Stimulated activated CD8-positive, alpha-beta memory T cell treated with anti-CD3 and anti-CD28 coated beads, Interleukin-15, amount 100 ng/mL, for 24 hours (primary cell): ENCODE measurements around the gene TP53BP2.

ENCODE experiments used
- DNase-seq: peaks from one replicate; pipeline ENCODE4 v3.0.0-alpha.2; 2020; ENCODE audit warnings: low read depth

TP53BP2 gene

GRCh38 chr1:223794136-223794880, 51.4 kb downstream of the TP53BP2 start:
- no peak for DNase-seq

- no peak for DNase-seq
Measured at GRCh38 chr1:223793716-223794115, 52.0 kb downstream of the TP53BP2 start.

GRCh38 chr1:223792046-223792445, 53.7 kb downstream of the TP53BP2 start:
- DNase-seq = no peak

- DNase-seq = no peak
Measured at GRCh38 chr1:223788746-223789415, 56.9 kb downstream of the TP53BP2 start.

DNA sequence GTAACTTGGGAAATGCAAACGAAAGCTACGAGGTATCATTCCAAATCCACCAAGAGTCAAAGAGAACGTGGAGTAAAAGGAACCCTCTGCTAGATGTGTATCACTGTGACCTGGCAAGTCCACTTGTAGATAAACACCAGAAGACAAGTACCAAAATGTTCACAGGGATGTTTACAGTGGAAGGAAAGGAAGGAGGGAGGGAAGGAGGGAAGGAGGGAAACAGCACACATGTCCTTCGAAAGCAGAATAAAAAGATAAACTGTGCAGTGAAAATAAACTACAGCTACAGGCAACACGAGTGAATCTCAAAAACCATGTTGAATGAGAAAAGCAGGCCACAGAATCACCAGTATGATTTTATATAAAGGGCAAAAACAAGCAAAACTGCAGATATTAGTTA, 59.9 kb downstream of the TP53BP2 start:
- DNase-seq = no peak

DNA sequence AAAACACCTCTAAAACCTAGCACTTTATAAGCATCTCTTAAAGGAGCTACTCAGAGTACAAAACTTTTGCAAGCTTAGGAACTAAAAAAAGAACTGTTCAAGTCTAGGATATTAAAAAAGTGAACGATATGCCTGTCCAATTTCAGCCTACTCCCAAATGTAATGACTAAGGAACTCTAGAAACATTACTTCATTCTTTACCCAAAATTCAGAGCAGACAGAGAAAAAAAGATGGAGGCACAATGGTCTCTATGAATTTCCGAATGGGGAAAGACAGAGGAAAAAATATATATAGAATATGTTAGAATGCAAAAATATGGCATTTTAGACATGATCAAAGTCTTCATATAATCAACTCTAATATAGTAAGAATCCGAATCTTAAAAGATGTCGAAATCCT, 61.2 kb downstream of the TP53BP2 start:
- no peak for DNase-seq

GRCh38 chr1:223783676-223784075, 62.1 kb downstream of the TP53BP2 start:
- DNase-seq = no peak

DNA sequence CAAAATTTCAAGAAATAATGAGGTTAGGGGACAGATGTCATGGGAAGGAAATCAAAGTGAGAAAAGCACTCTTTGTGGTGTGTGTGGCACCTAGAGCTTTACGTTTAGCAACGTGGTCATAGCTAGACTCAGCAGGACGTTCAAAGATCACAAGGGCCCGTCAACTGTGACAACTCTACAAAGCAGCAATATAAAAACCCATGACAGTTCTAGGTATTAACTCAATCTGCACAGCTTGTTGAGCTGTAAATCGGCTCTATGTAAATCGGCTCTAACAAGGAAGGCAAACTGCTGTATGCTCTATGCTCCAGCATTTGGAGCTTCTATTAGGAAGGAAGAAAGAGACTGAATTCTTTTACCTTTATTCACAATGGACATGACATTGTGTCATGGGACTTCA, 64.8 kb downstream of the TP53BP2 start:
- DNase-seq = no peak

GRCh38 chr1:223780318-223780717, 65.4 kb downstream of the TP53BP2 start:
- DNase-seq = no peak

- no peak for DNase-seq
Measured at GRCh38 chr1:223776826-223777454, 68.8 kb downstream of the TP53BP2 start.

DNA sequence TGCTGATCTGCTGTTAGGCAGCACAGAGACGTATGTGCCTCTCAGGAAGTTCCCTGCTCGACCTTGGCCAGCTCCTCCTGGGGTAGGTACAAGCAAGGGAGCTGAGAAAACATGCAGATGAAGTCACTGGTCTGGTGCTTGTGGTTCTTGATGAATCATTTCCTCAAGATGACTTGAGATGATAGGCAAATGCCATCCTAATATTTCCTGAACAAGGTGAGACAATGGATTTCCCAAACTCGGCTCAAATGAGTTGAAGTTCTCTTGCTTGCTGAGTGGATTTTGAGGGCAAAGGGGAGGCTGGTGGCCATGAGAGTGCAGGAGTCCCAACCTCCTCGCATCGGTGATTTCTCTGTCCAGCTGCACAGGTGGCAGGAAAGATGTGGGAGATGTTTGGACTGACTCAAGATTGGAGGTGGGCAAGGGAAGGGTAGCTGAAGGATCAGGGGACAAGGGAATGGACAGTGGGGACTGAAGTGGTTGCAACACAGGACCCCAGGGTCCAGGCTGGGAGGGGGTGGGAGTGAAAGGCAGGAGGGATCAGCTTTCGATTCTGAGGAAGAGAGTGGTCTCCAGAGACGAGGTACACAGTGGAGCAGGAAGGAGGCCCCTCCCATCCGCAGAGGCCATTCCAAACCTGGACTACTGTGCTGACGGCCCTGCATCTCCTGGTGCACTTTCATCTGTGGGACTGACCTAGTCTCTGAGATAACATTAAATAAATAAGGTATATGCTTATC, 69.5 kb downstream of the TP53BP2 start:
- no peak for DNase-seq

DNA sequence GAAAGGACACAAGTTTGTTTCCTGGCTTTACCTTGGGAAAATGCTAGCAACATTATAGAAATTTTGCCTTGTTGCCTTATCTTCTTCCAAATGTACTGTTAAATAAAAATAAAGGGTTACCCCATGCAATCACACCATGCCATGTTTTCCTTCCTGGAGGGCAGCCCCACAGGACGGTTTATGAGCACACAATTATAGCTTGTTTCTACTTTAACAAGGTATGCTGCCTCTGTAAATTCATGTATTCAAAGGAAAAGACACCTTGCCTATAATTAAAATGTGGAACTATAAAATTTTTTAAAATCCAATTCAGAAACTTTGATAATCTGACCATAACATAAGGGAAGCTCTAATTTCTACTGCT, 70.1 kb downstream of the TP53BP2 start:
- DNase-seq = no peak

GRCh38 chr1:223775054-223775453, 70.7 kb downstream of the TP53BP2 start:
- no peak for DNase-seq

DNA sequence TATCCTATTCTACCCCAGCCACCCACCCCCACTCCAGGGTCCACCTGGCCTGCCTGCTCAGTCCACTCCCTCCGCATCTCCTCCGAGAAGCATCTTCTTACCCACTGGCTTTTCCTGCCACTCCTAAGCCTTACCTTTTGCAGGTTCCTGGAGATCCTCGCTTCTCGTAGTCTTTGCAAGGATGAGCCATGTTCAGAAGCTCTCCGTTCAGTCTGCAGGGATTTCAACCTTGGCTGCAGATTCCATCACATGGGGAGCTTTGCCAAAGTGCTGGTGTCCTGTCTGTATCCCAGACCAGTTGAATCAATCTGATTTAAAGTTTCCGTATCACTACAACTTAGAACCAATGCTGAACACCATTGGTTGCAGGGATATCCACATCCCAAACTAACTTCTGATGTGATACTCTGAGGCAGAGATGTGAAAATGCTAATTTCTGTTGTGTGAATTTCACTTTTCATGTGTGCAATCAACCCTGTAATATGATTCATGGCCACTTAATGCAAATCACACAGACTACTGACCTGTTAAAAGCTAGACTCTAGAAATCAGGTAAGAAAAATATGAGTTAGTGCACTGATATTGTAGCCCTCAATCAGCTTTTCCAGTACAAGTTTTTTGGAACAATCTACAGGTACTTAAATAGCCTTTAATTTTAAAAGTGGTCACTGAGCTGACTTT, 71.5 kb downstream of the TP53BP2 start:
- no peak for DNase-seq

DNA sequence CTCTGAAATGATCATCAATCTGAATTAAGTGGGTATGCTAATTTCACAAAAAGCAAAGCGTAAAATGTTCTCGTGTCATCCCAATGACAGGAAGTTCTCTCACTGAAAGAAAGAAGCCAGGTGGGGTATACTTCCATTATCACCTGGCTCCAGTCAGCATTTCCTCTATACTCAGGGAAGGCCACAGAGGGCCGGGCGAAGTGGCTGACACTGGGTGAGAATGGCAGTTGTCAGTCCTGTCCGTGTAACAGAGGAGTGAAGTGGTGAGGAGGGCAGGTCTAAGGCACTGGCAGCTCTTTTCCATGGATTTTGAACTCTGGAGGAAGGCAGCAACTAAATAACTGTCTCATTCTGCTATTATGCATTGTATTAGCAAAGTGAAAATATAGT, 73.0 kb downstream of the TP53BP2 start:
- DNase-seq = no peak

- DNase-seq = no peak
Measured at GRCh38 chr1:223771814-223772770, 73.7 kb downstream of the TP53BP2 start.

- no peak for DNase-seq
Measured at GRCh38 chr1:223771469-223771813, 74.3 kb downstream of the TP53BP2 start.

DNA sequence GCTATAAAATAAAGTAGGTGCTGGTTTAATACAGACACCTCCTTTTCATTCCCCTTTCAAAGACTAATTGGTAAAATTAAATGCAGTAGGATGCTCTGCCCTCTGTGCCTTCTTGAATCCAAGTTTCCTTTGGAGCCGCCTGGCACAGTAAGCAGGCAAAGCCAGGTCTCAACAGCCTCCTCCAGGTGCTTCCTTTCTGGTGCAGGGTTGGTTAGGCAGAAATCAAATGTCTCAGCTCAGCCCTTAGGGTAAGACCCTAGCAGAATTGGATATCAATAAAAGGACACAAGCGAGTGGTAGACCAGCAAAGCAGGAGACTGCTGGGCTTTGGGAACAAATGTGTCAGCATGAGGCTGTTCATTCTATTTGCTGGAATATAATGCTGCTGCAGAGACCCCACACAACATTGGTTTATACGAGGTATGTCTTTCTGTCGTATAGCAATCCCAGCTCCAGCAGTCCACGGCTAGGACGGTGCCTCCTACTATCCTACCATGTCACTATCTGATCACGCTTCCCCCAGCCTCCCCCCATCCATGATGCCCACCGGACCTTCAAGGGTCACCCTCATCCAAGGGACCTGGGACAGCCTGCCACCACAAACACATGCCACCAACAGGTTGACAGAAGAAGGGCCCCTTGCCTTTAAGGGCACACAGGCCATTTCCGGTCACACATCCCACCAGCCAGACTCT, 75.0 kb downstream of the TP53BP2 start:
- DNase-seq = no peak

GRCh38 chr1:223765719-223766340, 79.9 kb downstream of the TP53BP2 start:
- no peak for DNase-seq
